NK-92 treated with Interleukin-12 subunit alpha and Interleukin-12 subunit beta, amount 100 ng/mL, for 24 hours (cell line): ENCODE measurements around the gene IMMP1L.
"Not testable (repeated sequence)": the region's sequence is repeated elsewhere in the genome, so short reads cannot be mapped to it uniquely, and the experiment has no call there.

Experiments used
- DNase-seq: peaks from one replicate; lab custom pipeline; 2025; lab: John Stamatoyannopoulos, UW

Gene IMMP1L

GRCh38 chr11:31509429-31510345, at the start of gene IMMP1L, which contains the start of gene ELP4:
Gene IMMP1L (minus strand): TSS chr11:31509622. CDS start chr11:31463276, 46,346 bp downstream.
Gene ELP4 (plus strand): TSS chr11:31509767. CDS start chr11:31509785, 18 bp downstream.
- DNase-seq: peak; percentile 92

- no peak for DNase-seq
Observed at GRCh38 chr11:31558001-31558400, 48.6 kb upstream of the IMMP1L start.

- no peak for DNase-seq
Observed at GRCh38 chr11:31555938-31556337, 46.5 kb upstream of the IMMP1L start.

GRCh38 chr11:31542862-31543261, 33.4 kb upstream of the IMMP1L start:
- DNase-seq: no peak

GRCh38 chr11:31535479-31535878, 26.1 kb upstream of the IMMP1L start:
- no peak for DNase-seq

- DNase-seq: no peak
Observed at GRCh38 chr11:31531293-31531692, 21.9 kb upstream of the IMMP1L start.

- DNase-seq: no peak
Observed at GRCh38 chr11:31529701-31530100, 20.3 kb upstream of the IMMP1L start.

- no peak for DNase-seq
Observed at GRCh38 chr11:31529189-31529588, 19.8 kb upstream of the IMMP1L start.

GRCh38 chr11:31521497-31522150, 12.2 kb upstream of the IMMP1L start:
- DNase-seq: no peak

- DNase-seq: no peak
Observed at GRCh38 chr11:31512117-31512516, 2.7 kb upstream of the IMMP1L start.

- DNase-seq: no peak
Observed at GRCh38 chr11:31509051-31509428, 382 bp downstream of the IMMP1L start.

- no peak for DNase-seq
Observed at GRCh38 chr11:31500560-31500959, 8.9 kb downstream of the IMMP1L start.

- no peak for DNase-seq
Observed at GRCh38 chr11:31499576-31500178, 9.7 kb downstream of the IMMP1L start.

GRCh38 chr11:31493762-31494161, 15.7 kb downstream of the IMMP1L start:
- not testable (repeated sequence) for DNase-seq

GRCh38 chr11:31493235-31493634, 16.2 kb downstream of the IMMP1L start:
- DNase-seq: no peak

- DNase-seq: no peak
Observed at GRCh38 chr11:31492320-31492913, 17.0 kb downstream of the IMMP1L start.

- no peak for DNase-seq
Observed at GRCh38 chr11:31487848-31488247, 21.6 kb downstream of the IMMP1L start.

GRCh38 chr11:31484497-31484896, 24.9 kb downstream of the IMMP1L start:
- no peak for DNase-seq

GRCh38 chr11:31480930-31481329, 28.5 kb downstream of the IMMP1L start:
- no peak for DNase-seq

GRCh38 chr11:31479066-31479465, 30.4 kb downstream of the IMMP1L start:
- no peak for DNase-seq

- no peak for DNase-seq
Observed at GRCh38 chr11:31478223-31478590, 31.2 kb downstream of the IMMP1L start.

- no peak for DNase-seq
Observed at GRCh38 chr11:31477528-31478222, 31.7 kb downstream of the IMMP1L start.
